ENCODE results near the gene CCDC137. TPM values are rescaled to one million over a fixed set of nuclear protein-coding genes. Genes with fewer than 3 reads are reported as not detected.

CCDC137 gene
- total and polyA plus RNA-seq, 2 of the 13 experiments (the other 11 are each of a cell fraction or from before 2014, with no cell fraction given) = 14.6 to 39.1 TPM

- no peak for TF ChIP-seq ARID4A (CRISPR knock-in tag; IDR thresholded peaks at IDR 0.05; ENCODE audit: borderline replicate concordance)
- TF ChIP-seq RBM39 (IDR thresholded peaks at IDR 0.05; ENCODE audit: low read depth, low read length, poor library complexity, severe bottlenecking) = no peak
- TF ChIP-seq, protein P1, sequence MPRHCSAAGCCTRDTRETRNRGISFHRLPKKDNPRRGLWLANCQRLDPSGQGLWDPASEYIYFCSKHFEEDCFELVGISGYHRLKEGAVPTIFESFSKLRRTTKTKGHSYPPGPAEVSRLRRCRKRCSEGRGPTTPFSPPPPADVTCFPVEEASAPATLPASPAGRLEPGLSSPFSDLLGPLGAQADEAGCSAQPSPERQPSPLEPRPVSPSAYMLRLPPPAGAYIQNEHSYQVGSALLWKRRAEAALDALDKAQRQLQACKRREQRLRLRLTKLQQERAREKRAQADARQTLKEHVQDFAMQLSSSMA (CRISPR knock-in tag; IDR thresholded peaks at IDR 0.05) = 0 out of 2 replicates have a peak, but pooled peaks have one; percentile 26
- no peak for TF ChIP-seq ZKSCAN5 (CRISPR knock-in tag; IDR thresholded peaks at IDR 0.05)
- TF ChIP-seq ZNF724P (CRISPR knock-in tag; IDR thresholded peaks at IDR 0.05; ENCODE audit: borderline replicate concordance) = no peak
- TF ChIP-seq GTF3A (CRISPR knock-in tag; conservative IDR thresholded peaks at IDR 0.05) = 0 out of 2 replicates have a peak, but pooled peaks have one; percentile 1
- TF ChIP-seq NAIF1 (CRISPR knock-in tag; IDR thresholded peaks at IDR 0.05; ENCODE audit: borderline replicate concordance) = peak; percentile 67; the same call in 1 of the 2 replicates
- peak; percentile 46; the same call in 1 of the 2 replicates for TF ChIP-seq ZMYM2 (CRISPR knock-in tag; IDR thresholded peaks at IDR 0.05)
- TF ChIP-seq ZNF24 (IDR thresholded peaks at IDR 0.05) = no peak
- no peak for TF ChIP-seq ZBTB3 (CRISPR knock-in tag; IDR thresholded peaks at IDR 0.05; ENCODE audit: borderline replicate concordance, low read depth)
- no peak for TF ChIP-seq HDAC2 (CRISPR knock-in tag; IDR thresholded peaks at IDR 0.05)
- peak; percentile 9; the same call in 1 of the 2 replicates for TF ChIP-seq ZNF580 (CRISPR knock-in tag; IDR thresholded peaks at IDR 0.05; ENCODE audit: borderline replicate concordance, low read depth)
- peak; percentile 60 for TF ChIP-seq ZNF891 (CRISPR knock-in tag; IDR thresholded peaks at IDR 0.05)
- peak; percentile 88 for TF ChIP-seq ZNF296 (CRISPR knock-in tag; conservative IDR thresholded peaks at IDR 0.05)
- TF ChIP-seq, protein P2, sequence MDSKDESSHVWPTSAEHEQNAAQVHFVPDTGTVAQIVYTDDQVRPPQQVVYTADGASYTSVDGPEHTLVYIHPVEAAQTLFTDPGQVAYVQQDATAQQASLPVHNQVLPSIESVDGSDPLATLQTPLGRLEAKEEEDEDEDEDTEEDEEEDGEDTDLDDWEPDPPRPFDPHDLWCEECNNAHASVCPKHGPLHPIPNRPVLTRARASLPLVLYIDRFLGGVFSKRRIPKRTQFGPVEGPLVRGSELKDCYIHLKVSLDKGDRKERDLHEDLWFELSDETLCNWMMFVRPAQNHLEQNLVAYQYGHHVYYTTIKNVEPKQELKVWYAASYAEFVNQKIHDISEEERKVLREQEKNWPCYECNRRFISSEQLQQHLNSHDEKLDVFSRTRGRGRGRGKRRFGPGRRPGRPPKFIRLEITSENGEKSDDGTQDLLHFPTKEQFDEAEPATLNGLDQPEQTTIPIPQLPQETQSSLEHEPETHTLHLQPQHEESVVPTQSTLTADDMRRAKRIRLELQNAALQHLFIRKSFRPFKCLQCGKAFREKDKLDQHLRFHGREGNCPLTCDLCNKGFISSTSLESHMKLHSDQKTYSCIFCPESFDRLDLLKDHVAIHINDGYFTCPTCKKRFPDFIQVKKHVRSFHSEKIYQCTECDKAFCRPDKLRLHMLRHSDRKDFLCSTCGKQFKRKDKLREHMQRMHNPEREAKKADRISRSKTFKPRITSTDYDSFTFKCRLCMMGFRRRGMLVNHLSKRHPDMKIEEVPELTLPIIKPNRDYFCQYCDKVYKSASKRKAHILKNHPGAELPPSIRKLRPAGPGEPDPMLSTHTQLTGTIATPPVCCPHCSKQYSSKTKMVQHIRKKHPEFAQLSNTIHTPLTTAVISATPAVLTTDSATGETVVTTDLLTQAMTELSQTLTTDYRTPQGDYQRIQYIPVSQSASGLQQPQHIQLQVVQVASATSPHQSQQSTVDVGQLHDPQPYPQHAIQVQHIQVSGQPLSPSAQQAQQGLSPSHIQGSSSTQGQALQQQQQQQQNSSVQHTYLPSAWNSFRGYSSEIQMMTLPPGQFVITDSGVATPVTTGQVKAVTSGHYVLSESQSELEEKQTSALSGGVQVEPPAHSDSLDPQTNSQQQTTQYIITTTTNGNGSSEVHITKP (CRISPR knock-in tag; IDR thresholded peaks at IDR 0.05; ENCODE audit: low read depth) = 0 out of 2 replicates have a peak, but pooled peaks have one; percentile 8
- TF ChIP-seq WIZ (CRISPR knock-in tag; IDR thresholded peaks at IDR 0.05) = peak; percentile 70; the same call in 1 of the 2 replicates
- TF ChIP-seq, protein P3, sequence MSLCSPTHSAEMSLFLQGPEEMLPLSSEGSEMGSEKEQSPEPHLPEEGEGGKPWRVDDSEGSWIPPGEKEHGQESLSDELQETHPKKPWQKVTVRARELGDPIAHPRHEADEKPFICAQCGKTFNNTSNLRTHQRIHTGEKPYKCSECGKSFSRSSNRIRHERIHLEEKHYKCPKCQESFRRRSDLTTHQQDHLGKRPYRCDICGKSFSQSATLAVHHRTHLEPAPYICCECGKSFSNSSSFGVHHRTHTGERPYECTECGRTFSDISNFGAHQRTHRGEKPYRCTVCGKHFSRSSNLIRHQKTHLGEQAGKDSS (CRISPR knock-in tag; IDR thresholded peaks at IDR 0.05; ENCODE audit: borderline replicate concordance, low read depth) = peak; percentile 2; the same call in 1 of the 2 replicates
- no peak for TF ChIP-seq ZNF775 (CRISPR knock-in tag; IDR thresholded peaks at IDR 0.05; ENCODE audit: borderline replicate concordance)
Observed at GRCh38 chr17:81666092-81666341, 520 bp upstream of the CCDC137 start (continued).
